CD8-positive, alpha-beta memory T cell (primary cell): ENCODE data around the gene METTL26. TPM values are rescaled to one million over a fixed set of nuclear protein-coding genes. Genes with fewer than 3 reads are reported as not detected.

Source experiments
- CTCF ChIA-PET: fragments of 350-600 bp; sonication (Branson Sonifier 250); formaldehyde crosslinking; loops from one replicate; lab custom pipeline; 2021; ENCODE audit warnings: antibody characterized with exemption; lab: Charles Lee
- POLR2A ChIA-PET: fragments of 350-600 bp; sonication (Branson Sonifier 250); formaldehyde crosslinking; loops from one replicate; lab custom pipeline; 2021; ENCODE audit warnings: antibody characterized with exemption; lab: Charles Lee
- DNase-seq, 5 donors: peaks; one replicate each; pipeline versions ENCODE4 v3.0.0 to v3.0.0-alpha.2; 2020 to 2022; ENCODE audit warnings: mixed read lengths in 1 of 5
- H3K27ac ChIP-seq: one replicate; pipeline ENCODE4 v1.7.0; 2013; ENCODE audit warnings: low read depth, mild to moderate bottlenecking, low read length, moderate library complexity
- H3K27me3 ChIP-seq: 2 replicates; pipeline ENCODE4 v1.7.0; 2013; ENCODE audit warnings: low read length, mild to moderate bottlenecking; ENCODE audit not compliant: insufficient read depth, poor library complexity, severe bottlenecking
- H3K36me3 ChIP-seq: 2 replicates; pipeline ENCODE4 v1.7.0; 2013; ENCODE audit warnings: mild to moderate bottlenecking, low read length, moderate library complexity; ENCODE audit not compliant: insufficient read depth
- H3K4me1 ChIP-seq: 2 replicates; pipeline ENCODE4 v1.7.0; 2013; ENCODE audit warnings: mild to moderate bottlenecking, low read length, moderate library complexity; ENCODE audit not compliant: insufficient read depth
- H3K4me3 ChIP-seq: 2 replicates; pipeline ENCODE4 v1.7.0; 2013; ENCODE audit warnings: mild to moderate bottlenecking, low read length
- H3K9me3 ChIP-seq: 2 replicates; pipeline ENCODE4 v1.7.0; 2013; ENCODE audit warnings: mild to moderate bottlenecking, low read length
- H3K27ac Mint-ChIP-seq, 8 donors: one replicate each; pipeline ENCODE4 v1.8.0; 2020 to 2021; ENCODE audit warnings: mixed read lengths in 8 of 8, mild to moderate bottlenecking in 6 of 8, inconsistent platforms in 3 of 8, moderate library complexity in 3 of 8
- H3K27me3 Mint-ChIP-seq, 2 donors: one replicate each; pipeline ENCODE4 v1.8.0; 2020 to 2021; ENCODE audit warnings: mixed read lengths in 2 of 2, mild to moderate bottlenecking in 1 of 2, moderate library complexity in 1 of 2
- H3K36me3 Mint-ChIP-seq, 3 donors: one replicate each; pipeline ENCODE4 v1.8.0; 2020 to 2021; ENCODE audit warnings: mixed read lengths in 3 of 3, inconsistent platforms in 1 of 3, mild to moderate bottlenecking in 1 of 3
- H3K4me1 Mint-ChIP-seq, 3 donors: one replicate each; pipeline ENCODE4 v1.8.0; 2020 to 2021; ENCODE audit warnings: mixed read lengths in 3 of 3, inconsistent platforms in 1 of 3, mild to moderate bottlenecking in 1 of 3
- H3K4me3 Mint-ChIP-seq, 7 donors: one replicate each; pipeline ENCODE4 v1.8.0; 2020 to 2021; ENCODE audit warnings: mixed read lengths in 7 of 7, mild to moderate bottlenecking in 6 of 7, moderate library complexity in 4 of 7, inconsistent platforms in 2 of 7
- H3K9me3 Mint-ChIP-seq, 5 donors: one replicate each; pipeline ENCODE4 v1.8.0; 2020 to 2022; ENCODE audit warnings: mixed read lengths in 5 of 5, mild to moderate bottlenecking in 3 of 5, moderate library complexity in 2 of 5, inconsistent platforms in 1 of 5
- polyA plus RNA-seq: library from polyadenylated mRNA; unstranded; fragments of 300-500 nt; fragmentation: Illumina TruSeq; gene quantifications from one replicate; pipeline ENCODE4 v1.2.3, GENCODE V29; 2021
- total RNA-seq, 2 experiments: library from RNA; stranded (reverse); gene quantifications; one replicate each; pipeline ENCODE4 v1.2.3, GENCODE V29; 2021

METTL26 gene
- total and polyA plus RNA-seq, 3 experiments from 2014 or later: 97.4 to 129 (median 129) TPM

DNA sequence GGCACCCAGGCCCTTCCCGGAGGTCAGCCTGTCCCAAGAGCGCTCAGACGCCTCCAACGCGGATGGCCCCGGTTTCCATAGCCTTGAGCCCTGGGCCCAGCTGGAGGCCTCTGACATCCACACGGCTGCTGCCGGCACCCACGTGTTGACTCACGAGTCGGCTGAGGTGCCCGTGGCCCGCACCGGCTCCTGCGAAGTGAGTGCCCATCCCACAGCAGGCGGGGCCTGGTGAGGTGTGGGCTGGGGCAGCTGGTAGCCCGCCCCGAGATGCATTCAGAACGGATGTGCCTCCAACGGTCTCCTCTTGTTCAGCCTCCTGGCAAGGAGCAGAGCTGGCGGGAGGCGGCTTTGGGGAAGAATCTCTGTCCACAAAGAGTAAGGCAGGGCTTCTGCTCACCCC, 15.7 kb upstream of the METTL26 start:
- ChIA-PET CTCF (interaction anchor here (2.0 kb wide), 1 partner anchor 14 kb away, joined by 6 read pairs; no protein-coding TSS in a partner anchor), POLR2A (no interaction called here)
- H3K4me1 ChIP-seq: peaks cover 13% of the 10 kb centered on the region
- no peak overlapping the region for H3K27ac ChIP-seq
- no peak for DNase-seq
- H3K9me3 ChIP-seq: no peaks in the 10 kb centered on the region
- Mint-ChIP-seq H3K36me3 (no peaks in the 10 kb centered on the region), H3K27ac (no peak overlapping the region), H3K9me3 (no peaks in the 10 kb centered on the region), H3K27me3 (no peaks in the 10 kb centered on the region), H3K4me1 (peaks cover 0 to 19% (median 5%) of the 10 kb centered on the region in 3 donors), H3K4me3 (peak overlapping the region in 1 of 7 donors; percentile 52)
- no peak overlapping the region for H3K4me3 ChIP-seq
- no peaks in the 10 kb centered on the region for H3K36me3 ChIP-seq
- H3K27me3 ChIP-seq: no peaks in the 10 kb centered on the region

DNA sequence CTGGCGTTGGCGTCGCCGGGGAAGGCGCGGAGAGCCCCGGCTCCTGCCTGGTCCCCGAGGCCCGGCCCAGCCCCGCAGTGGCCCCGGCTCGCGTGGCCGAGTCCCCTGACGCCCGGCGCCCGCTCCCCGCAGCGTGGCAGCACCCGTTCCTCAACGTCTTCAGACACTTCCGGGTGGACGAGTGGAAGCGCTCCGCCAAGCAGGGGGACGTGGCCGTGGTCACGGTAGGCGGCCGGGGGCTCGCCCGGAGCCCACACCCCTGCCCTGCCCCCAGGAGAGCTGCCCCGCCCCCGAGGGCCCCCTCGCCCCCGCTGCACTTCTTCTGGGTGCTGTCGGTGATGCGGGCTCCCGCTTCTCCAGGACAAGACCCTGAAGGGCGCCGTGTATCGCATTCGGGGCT, 13.5 kb upstream of the METTL26 start:
- H3K27ac Mint-ChIP-seq: peak overlapping the region in 1 of 8 donors; percentile 68

DNA sequence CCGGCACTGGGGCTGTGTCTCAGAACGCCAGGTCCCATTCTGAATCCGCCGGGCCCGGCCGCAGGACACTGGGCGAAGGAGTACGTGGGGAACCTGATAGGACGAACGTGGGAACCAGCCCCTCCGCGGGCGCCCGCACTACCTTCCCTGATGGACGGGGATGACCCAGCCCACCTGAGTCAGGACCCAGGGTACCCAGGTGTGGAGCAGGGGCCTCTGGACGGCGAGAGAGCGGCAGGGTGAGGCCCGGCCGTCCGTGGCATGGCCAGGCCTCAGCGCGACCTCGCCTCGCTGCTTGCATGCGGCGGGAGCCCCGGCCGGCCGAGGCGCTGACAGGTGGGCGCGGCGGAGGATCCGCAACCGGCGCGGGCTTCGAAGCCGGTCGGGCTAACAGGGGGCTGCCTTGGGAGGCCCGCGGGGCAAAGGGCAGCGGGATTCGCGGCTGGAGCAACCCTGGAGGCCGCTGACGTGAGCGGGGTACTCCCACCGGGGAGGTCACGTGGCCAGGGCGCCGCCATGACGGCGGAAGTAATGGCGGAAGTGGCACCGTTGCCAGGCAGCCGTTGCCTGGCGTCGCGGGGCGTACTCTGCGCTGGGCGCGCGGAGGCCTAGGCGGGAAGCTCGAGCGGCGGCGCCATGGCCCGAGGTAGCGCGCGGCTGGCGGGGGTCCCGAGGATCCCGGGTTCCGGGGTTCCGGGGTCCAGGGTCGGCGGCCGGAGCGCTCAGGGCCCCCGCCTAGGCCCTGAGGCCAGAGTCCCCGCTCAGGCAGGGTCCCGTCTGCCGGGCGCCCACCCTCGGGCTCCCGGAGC, 12.9 kb upstream of the METTL26 start, which contains the start of gene WDR90:
TSS of gene WDR90 (plus strand) at position 585 of the 809 bp plus-strand sequence. CDS start at position 637, 52 bp downstream.
- Mint-ChIP-seq H3K9me3 (no peaks in the 10 kb centered on the region), H3K36me3 (no peaks in the 10 kb centered on the region), H3K27ac (peak within 1 kb of the TSS; percentile 61 to 93 (median 84)), H3K27me3 (no peaks in the 10 kb centered on the region), H3K4me1 (peaks cover 0 to 21% (median 11%) of the 10 kb centered on the region in 3 donors), H3K4me3 (peak within 1 kb of the TSS; percentile 74 to 87 (median 78))
- peaks cover 13% of the 10 kb centered on the region for H3K4me1 ChIP-seq
- ChIA-PET CTCF (interaction anchor here (0.8 to 1.3 kb wide), 4 partner anchors 12 to 32 kb away, joined by 3 to 7 read pairs (median 4); partner anchors contain the start of genes METTL26, RHOT2 and STUB1), POLR2A (interaction anchor here (0.5 to 1.4 kb wide), 6 partner anchors 13 to 66 kb away, joined by 3 to 7 read pairs (median 4); partner anchors contain the start of genes METRN, METTL26, RAB40C and RHOT2)
- no peaks in the 10 kb centered on the region for H3K27me3 ChIP-seq
- peak within 1 kb of the TSS; percentile 58 for H3K27ac ChIP-seq
- H3K4me3 ChIP-seq: peak within 1 kb of the TSS; percentile 66
- H3K36me3 ChIP-seq: no peaks in the 10 kb centered on the region
- DNase-seq: peak; percentile 88 to 95 (median 92)
- no peaks in the 10 kb centered on the region for H3K9me3 ChIP-seq

More for the DNA sequence above, 13.5 kb upstream of the METTL26 start:
- H3K4me1 ChIP-seq: peaks cover 13% of the 10 kb centered on the region
- ChIA-PET CTCF (interaction anchor here (0.8 to 1.3 kb wide), 3 partner anchors 13 to 31 kb away, joined by 3 to 5 read pairs (median 4); partner anchors contain the start of genes METTL26, RHOT2 and STUB1), POLR2A (interaction anchor here (0.5 to 1.4 kb wide), 6 partner anchors 13 to 65 kb away, joined by 3 to 7 read pairs (median 4); partner anchors contain the start of genes METRN, METTL26, RAB40C and RHOT2)
- H3K36me3 ChIP-seq: no peaks in the 10 kb centered on the region
- Mint-ChIP-seq H3K27me3 (no peaks in the 10 kb centered on the region), H3K9me3 (no peaks in the 10 kb centered on the region), H3K36me3 (no peaks in the 10 kb centered on the region), H3K4me1 (peaks cover 0 to 21% (median 8%) of the 10 kb centered on the region in 3 donors), H3K4me3 (peak overlapping the region; percentile 59 to 85 (median 62))
- no peak overlapping the region for H3K27ac ChIP-seq
- no peaks in the 10 kb centered on the region for H3K27me3 ChIP-seq
- no peaks in the 10 kb centered on the region for H3K9me3 ChIP-seq
- no peak for DNase-seq
- H3K4me3 ChIP-seq: peak overlapping the region; percentile 66

DNA sequence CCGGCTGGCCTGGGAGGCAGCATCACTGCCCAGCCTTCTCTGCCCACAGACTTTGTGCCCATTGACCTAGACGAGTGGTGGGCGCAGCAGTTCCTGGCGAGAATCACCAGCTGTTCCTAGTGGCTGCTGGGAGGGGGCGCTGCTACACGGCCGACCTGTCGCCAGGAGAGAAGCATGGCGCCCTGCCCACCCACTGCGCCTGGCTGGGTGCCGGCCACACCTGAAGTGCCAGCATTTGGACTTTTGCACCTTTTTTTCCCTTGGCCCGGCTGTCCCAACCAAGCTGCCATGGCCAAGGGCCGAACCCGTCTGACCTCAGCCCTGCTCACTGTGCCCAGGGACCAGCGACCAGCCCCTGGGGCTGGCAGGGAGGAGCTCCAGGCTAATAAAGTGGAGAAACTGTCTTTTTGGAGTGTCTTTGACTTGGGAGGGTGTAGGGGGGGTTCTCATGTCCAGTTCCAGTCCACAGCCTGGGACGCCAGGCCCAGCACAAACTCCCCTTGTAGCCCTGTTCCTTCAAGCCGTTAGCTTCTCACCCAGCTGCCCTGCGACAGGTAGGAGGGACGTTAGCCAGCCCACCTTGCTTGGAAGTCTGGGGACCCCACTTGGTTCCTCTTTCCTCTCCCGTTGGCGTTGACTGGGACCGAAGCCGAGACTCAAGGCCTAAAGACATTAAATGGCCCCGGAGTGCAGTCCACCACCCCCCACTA, 12.1 kb upstream of the METTL26 start:
- CTCF ChIA-PET: interaction anchor here (0.8 to 1.3 kb wide), 2 partner anchors 10 to 12 kb away, joined by 3 to 7 read pairs; partner anchors contain the start of gene METTL26
- Mint-ChIP-seq H3K27ac (peak overlapping the region; percentile 59 to 93 (median 84)), H3K9me3 (no peaks in the 10 kb centered on the region), H3K4me3 (peak overlapping the region; percentile 48 to 87 (median 77)), H3K36me3 (no peaks in the 10 kb centered on the region), H3K4me1 (peaks cover 0 to 21% (median 11%) of the 10 kb centered on the region in 3 donors), H3K27me3 (no peaks in the 10 kb centered on the region)
- DNase-seq: peak in 1 of 5 donors; percentile 27
- H3K27ac ChIP-seq: peak overlapping the region; percentile 58
- H3K27me3 ChIP-seq: no peaks in the 10 kb centered on the region
- peak overlapping the region; percentile 66 for H3K4me3 ChIP-seq
- H3K36me3 ChIP-seq: no peaks in the 10 kb centered on the region
- no peaks in the 10 kb centered on the region for H3K9me3 ChIP-seq
- POLR2A ChIA-PET: interaction anchor here (0.6 to 1.0 kb wide), 3 partner anchors 10 to 52 kb away, joined by 3 to 4 read pairs (median 3); partner anchors contain the start of gene METTL26
- H3K4me1 ChIP-seq: peaks cover 14% of the 10 kb centered on the region

DNA sequence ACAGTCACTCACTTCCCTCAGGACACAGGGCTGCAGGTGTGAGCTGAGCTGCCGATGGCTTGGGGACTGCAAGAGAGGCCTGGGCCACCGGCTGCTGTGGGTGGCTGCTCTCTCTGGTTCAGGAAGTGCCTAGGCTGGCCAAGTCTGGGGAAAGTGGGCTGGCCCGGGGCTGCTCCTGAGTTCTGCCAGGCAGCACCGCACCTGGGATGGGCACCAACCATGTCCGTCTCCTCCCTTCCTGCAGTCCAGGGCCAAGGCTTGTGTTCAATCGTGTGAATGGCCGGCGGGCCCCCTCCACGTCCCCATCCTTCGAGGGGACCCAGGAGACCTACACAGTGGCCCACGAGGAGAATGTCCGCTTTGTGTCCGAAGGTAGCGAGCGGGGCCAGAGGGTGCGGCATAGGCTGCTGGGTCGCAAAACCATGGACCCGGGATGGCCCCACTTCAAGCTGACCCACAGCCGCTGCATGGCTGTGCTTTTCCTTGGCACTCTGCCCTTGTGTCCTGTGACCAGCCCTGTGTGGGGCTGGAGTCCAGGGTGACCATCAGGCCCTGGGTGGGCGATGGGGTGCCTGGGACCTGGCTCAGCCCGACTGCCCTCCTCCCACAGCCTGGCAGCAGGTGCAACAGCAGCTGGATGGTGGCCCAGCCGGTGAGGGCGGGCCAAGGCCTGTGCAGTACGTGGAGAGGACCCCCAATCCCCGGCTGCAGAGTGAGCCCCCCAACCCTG, 11.2 kb upstream of the METTL26 start:
- POLR2A ChIA-PET: interaction anchor here (1.0 kb wide), 1 partner anchor 11 kb away, joined by 3 read pairs; the partner anchor contains the start of gene METTL26

DNA sequence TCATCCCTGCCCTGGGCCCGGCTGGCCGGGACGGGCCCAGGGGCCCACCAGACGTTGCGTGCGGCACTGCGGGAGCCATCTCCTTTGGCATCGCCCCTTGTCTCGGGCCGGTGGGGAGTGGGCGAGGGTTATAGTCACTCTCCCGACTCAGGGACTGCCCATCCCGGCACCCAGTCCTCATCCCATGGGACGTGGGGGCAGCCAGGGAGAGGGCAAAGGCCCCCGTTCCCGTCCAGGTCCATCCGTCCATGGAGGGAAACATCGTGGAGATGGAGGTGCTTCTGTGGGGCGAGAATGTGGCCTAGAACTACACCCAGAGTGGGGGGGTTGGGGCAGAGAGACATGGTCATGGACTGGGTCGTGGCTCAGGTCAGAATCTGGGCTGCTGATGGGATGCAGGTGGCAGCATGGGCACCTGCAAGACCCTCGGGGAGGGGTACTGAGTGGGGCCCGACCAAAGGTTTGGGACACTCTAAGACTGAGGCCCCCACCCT, 10.6 kb upstream of the METTL26 start:
- Mint-ChIP-seq H3K9me3 (no peaks in the 10 kb centered on the region), H3K4me3 (peak overlapping the region in 2 of 7 donors; percentile 12 to 42), H3K27ac (peak overlapping the region in 2 of 8 donors; percentile 45 to 83), H3K27me3 (no peaks in the 10 kb centered on the region), H3K4me1 (peaks cover 0 to 29% (median 13%) of the 10 kb centered on the region in 3 donors), H3K36me3 (no peaks in the 10 kb centered on the region)
- no peaks in the 10 kb centered on the region for H3K36me3 ChIP-seq
- no peak overlapping the region for H3K4me3 ChIP-seq
- no peak for DNase-seq
- ChIA-PET CTCF (no interaction called here), POLR2A (no interaction called here)
- peaks cover 22% of the 10 kb centered on the region for H3K4me1 ChIP-seq
- H3K9me3 ChIP-seq: no peaks in the 10 kb centered on the region
- H3K27me3 ChIP-seq: no peaks in the 10 kb centered on the region
- no peak overlapping the region for H3K27ac ChIP-seq

More for the DNA sequence above, 11.2 kb upstream of the METTL26 start:
- H3K36me3 Mint-ChIP-seq: no peaks in the 10 kb centered on the region
- no peak for DNase-seq
- Histone ChIP-seq H3K27me3 (no peaks in the 10 kb centered on the region), H3K4me3 (no peak overlapping the region), H3K4me1 (peaks cover 22% of the 10 kb centered on the region), H3K27ac (no peak overlapping the region), H3K36me3 (no peaks in the 10 kb centered on the region), H3K9me3 (no peaks in the 10 kb centered on the region)
- peaks cover 0 to 29% (median 13%) of the 10 kb centered on the region in 3 donors for H3K4me1 Mint-ChIP-seq
- CTCF ChIA-PET: interaction anchor here (0.8 to 1.3 kb wide), 2 partner anchors 9 to 11 kb away, joined by 3 to 7 read pairs; partner anchors contain the start of gene METTL26
- H3K4me3 Mint-ChIP-seq: peak overlapping the region in 2 of 7 donors; percentile 12 to 42
- H3K27ac Mint-ChIP-seq: peak overlapping the region in 1 of 8 donors; percentile 83
- no peaks in the 10 kb centered on the region for H3K9me3 Mint-ChIP-seq
- no peaks in the 10 kb centered on the region for H3K27me3 Mint-ChIP-seq
